GM21526 (cell line): ENCODE data around the gene CDK12.

Source experiments
- ATAC-seq: cut with Tn5 transposase; IDR thresholded peaks from one replicate; pipeline ENCODE4 v1.9.1; 2021; ENCODE audit warnings: moderate library complexity; ENCODE audit not compliant: unreplicated experiment, low FRiP score

CDK12 gene

DNA sequence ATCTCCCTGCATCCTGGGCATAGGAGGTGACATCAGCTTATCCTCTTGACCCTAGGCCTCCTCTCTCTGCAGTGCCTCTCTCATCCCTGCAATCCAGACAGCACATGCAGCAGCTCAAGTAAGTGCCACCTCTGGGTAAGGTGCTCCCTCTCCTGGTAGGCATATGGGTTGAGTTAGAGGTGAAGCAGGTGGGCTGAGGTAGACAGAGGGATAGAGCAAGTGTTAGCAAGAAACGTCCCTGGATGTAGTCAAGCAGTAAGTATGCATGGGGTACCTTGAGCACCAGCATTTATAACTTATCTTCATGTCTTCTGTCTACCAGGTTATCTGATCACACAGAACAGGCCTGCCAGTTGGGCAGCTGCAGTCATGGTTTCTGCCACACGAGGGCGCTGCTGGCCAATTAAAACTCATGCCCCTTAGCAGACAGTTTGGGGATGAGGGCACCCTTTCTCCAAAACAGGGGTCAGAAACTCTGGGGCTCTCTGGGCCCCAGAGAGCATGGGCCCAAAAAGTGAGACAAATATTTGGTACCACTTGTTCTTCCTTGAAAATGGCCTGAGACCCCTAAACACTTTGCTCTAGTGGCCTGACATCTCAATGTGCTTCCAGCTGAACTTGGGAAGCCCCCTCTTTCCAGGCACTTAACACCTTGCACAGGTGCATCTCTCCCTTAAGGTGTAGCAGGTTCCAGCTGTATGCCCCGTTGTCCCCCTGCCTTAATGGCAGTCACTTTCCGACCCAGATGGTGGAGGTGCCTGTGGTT lies 86.6 kb downstream of the CDK12 start:
- ATAC-seq = no peak

DNA sequence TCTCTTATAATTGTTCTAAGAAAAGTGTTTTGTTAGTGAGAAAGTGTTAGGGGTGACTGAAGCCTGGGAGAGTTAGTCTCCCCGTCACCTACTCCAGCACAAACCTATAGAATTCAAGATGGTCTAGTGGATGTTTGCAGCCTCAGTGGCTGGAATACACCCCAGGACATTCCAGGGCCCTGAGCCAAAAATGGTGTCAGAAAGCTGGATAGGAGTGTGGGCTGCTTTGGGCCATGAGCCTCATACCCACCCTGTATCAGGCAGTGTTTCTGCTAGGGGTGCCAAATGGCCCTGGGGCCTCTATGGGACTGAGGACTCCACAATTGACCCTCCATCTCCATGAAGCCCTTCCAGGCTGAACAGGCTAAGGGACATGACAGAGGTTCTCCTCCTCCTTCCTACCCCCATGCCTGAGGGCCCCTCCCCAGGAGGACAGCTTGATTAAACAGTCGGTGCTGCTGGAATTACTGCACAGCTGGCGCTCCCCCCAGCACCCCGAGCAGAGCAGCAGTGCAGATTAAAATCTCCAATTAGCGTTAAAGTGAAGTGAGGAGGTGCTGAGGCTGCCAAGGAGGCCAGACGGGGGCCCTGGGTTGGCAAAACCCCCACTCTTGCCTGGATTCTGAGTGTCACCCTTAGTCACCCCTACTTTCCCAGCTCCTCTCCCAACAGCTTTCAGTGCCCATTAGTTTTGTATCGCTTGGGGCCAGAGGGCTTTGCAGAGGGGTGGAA lies 87.4 kb downstream of the CDK12 start:
- no peak for ATAC-seq

DNA sequence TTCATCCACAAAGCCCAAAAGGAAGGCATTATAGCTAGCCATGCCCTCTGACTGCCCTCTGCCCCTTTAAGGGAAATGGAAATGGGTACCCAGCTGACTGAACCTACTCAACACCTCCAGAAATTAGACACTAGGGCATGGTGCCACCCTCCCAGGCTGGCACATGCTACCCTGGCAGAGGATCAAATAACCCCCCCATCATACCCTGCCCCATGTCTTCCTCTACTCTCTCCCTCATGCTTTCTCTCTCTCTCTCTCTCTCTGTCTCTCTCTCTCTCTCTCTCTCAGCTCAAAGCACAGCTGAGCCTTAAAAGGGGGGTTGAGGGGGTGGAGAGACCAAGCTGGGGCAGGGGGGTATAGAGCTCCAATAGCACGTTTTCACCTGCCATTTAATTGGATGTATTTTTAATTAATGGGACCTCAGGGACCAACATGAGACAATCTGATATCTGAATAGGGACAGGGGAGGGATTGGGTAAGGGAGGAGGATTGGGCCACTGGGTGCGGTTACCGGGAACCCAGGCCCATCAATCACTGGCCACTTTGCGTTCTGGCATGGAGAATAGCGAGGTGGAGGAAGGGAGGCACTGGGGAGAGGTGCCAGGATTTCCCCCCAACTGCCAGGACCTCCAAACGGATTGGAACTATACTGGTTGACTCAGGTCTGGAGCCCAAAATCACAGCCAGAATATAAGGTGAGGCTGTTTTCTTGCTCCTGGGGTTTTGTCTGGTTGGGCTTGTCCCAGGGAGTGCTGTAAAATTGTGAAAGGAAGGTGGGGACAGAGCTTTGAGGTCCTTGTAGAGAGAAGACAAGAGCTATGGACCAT lies 88.7 kb downstream of the CDK12 start:
- no peak for ATAC-seq

DNA sequence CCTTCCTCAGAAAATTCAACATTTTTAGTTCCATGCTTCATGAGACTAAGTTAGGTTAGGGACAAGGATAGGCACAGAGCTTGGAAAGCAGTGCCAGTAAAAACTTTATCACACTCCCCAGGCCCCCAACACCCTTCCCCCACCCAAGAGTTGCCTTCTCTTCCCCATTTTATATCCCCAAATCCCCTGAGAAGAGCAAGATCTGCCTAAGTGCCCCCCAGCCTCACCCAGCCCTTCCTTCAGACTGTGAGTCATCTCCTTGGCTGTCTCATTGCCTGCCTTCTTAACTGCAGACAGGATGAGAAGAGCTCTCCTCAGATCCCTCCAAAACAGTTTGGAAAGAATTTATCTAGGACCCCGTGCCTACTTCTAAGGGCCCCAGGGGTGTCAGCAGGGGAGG lies 90.6 kb downstream of the CDK12 start:
- no peak for ATAC-seq

DNA sequence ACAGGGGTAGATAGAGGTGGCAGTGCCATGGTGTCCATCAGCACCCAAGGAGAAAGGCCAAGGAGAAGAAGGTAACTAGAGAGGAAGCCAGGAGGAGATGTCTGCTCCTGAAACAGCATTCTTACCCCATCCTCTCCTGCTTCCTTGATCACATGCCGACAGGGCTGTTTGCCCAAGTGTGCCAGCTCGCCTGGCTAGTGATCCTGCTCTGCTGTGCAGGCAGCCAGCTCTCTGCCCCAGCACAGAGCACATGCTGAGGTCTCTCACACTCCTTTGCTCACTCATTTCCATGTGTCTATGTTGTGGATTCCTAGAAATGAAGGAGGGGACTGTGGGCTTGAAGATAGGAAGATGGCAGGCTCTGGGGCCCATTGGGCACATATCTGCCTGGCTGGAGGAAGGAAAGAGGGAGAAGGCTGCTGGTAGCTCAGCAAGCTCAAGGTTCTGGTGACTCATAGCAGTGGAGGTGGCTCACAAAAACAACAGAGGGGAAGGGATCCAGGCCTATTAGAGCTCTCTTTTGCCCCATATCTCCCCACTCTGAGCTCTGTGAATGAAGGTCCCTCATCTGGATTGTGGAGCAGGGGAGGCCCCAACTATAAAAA lies 92.2 kb downstream of the CDK12 start:
- no peak for ATAC-seq

DNA sequence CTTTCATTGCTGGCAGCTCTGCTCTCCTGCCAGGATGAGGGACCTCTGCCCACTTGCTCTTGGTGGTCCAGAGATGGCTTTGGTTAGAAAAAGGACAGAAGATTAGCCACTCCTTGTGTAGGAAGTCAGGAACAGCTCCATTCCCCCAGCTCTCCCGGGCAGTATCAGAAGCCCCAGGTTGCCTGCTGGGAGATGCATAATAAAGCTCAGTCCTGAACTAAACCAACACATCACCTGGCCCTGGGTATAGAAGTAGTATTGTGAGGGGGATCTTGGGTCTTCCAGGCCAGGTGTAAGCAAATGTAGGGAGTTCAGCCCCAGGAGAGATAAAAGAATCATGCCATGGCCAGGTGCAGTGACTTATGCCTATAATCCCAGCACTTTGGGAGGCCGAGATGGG lies 94.1 kb downstream of the CDK12 start:
- ATAC-seq = no peak

DNA sequence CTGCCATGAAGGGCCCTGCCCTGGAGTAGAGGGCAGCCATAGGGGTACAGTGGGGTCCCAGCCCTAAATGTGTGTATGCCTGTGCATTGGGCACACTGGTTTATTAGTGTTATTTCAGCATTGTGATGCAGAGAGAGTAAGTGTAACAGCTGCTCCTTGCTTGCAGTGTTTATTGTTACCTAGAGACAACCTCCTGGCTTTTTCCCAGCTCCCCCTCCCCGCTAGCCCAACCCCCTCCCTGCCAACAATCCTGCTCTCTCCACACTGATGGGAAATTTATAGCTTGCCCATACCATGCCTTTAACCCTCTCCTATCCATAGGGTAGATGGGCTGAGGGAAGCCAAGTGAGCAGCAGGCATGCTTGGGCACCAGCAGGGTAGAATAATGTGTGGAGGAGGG lies 95.1 kb downstream of the CDK12 start:
- ATAC-seq = no peak

DNA sequence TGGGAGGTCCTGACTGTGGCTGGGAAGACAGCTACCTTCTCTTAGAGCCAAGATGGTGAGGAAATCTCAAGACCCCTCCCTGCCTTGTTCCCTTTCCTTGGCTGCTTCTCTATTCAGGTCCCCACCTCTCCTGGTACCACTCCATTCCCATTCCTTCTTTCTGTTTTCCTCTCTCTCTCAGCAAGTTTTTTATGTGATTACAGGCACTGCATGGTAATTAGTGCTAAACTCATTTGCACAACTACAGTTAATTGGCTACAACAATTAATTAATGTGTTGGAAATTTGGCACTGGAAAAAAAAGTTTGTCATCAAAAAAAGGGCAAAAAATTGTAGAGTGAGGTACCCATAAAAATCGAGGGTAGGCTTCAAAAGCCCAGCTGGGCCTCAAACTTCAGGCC lies 101.1 kb downstream of the CDK12 start:
- no peak for ATAC-seq

DNA sequence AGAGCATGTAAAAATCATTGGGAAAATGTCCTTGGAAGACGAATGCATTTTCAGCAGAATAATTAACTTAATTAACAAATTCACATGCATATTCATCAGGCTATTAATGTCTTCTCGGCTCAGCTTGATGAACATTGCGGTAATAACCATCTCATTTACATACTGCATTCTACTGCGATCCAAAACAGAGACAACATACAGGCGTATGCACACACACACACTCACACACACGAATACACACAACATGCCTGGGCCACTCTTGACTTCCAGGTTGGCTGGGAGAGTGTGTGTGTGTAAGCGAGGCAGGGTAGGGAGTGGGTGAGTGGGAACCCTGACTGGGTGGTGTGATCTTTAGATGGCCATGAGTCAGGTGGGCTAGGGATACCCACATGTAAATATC lies 101.7 kb downstream of the CDK12 start:
- ATAC-seq = no peak

DNA sequence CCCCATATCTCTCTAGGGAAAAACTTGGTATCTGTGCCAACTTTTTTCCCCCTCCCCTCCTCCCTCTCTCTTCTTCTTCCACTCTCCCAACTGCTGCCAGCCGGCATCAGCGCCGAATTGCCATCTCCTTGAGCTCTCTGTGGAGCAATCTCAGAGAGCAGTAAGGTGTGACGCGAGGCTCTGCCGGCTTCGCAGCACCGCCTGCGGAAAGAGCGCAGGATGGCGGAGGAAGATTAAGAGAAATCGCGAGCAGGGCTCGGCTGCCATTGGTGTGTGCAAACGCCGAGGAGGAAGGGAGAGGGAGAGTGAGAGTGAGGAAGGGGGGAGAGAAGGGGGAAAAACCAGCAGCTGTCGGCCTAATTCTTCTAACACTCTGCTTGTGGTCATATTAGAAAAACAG lies 102.2 kb downstream of the CDK12 start:
- ATAC-seq = no peak

DNA sequence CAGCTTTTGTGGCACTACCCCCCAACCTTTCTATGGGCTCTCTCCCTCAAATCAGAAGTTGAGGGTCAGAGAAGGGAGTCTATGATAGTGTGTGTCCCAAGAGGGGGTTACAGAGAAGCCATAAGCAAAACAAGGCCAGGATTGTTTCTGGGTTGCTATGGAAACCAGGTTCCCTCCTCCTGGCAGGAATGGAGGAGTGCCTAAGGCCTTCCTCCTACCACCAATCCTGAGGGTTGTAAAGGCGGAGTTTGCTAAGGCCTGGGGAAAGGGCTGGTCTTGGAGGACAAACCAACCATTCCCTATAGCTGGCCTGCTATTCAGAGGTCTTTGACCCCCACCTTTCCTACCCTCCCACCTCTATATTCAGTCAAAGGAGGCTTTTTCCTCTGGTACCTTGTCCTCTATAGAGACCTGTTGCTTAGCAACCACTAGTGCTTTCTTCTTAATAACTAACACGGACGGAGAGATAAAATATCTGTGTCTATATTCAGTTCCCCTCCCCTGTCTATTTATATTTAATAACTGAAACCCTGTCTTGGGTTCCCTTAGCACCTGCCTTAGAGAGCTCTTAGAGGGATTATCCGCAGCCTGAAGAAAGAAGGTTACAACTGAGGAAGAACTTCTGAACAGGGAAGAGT lies 103.0 kb downstream of the CDK12 start:
- ATAC-seq = no peak

DNA sequence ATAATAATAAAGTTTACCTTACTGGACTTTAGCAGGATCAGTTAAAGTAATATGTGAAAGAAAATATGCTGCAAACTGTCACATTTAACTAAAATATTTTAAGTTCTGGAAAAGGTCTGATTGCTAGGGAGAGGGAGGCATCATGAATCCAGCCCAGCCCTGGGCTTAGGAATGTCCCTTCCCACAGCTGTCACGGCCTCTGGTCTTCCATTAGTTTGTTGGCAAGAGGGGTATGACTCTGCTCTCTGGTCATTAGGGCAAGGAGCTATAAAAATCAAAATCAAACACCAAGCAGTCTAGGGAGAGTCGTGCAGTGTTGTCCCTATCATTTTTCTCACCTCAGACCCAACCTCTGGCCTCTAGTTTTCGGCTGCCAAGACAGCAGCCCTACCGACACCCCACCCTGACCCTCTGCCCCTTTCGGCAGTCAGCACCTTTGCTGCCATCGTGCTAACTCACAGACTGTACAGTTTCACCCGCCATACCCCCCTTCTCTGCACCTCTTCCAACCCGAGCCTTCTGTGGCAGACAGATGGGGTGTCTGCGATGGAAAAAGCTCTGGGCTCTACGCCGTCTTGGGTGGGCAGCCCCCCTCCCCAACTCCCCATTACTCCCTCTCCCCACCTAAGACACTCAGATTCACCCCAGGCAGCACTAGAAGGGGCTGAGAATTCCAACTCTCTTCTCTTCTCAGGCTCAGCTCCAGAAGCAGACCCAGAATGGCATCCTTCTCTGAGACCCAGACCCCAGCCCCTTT lies 105.0 kb downstream of the CDK12 start:
- no peak for ATAC-seq

DNA sequence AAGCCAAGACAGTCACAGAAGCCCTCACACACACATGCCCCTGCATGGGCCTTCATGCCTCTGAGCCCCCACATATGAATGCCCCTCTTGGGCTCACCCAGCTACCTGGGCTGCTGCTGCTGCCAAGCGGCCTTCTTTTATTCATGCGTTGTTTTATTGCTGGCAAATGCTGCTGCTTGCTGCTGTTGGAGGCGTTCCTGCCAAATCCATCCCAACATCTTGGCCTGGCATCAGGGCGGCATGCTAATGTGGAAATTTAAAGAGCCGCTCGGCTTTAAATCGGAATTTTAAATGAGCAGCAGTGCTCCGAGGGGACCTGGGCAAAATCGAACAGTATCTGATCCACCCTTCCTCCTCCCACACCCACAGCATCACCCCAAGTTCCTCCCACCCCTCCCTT lies 107.4 kb downstream of the CDK12 start:
- no peak for ATAC-seq

DNA sequence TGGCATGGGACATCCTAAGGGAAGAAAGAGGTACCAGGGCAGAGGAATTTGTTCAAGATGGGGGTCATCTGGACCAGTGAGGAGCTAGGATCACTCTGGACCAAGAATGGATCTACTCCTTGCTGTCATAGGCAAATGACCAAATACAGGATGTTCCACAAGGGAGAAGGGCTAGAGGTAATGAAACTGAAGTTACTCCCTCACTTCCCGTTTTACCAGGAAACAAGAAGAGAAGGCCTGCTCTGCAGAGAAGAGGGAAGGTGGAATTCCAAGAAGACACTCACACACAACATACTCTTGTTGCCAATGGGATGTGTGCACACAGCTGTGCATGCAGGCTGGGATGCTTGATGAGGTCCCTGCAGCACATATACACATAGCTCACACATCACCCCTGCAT lies 107.8 kb downstream of the CDK12 start:
- ATAC-seq = no peak

DNA sequence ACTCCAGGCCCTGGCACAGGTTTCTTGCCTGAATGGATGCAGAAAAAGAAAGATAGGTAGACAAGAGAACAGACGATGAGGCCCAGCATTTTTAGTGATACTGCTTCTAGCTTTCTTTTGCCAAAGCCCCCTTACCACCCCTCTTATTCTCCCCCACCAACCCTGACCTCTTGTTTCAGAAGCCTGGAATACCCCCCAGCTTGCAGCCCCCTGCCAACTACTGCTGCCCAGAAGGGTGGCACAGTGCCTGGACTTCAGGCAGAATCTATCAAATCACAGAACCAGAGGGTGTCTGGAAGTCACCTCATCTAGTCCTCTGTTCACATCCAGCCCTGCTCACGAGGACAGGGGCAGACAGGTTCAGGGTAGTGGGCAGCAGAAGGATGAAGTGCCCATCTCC lies 110.8 kb downstream of the CDK12 start:
- ATAC-seq = no peak

DNA sequence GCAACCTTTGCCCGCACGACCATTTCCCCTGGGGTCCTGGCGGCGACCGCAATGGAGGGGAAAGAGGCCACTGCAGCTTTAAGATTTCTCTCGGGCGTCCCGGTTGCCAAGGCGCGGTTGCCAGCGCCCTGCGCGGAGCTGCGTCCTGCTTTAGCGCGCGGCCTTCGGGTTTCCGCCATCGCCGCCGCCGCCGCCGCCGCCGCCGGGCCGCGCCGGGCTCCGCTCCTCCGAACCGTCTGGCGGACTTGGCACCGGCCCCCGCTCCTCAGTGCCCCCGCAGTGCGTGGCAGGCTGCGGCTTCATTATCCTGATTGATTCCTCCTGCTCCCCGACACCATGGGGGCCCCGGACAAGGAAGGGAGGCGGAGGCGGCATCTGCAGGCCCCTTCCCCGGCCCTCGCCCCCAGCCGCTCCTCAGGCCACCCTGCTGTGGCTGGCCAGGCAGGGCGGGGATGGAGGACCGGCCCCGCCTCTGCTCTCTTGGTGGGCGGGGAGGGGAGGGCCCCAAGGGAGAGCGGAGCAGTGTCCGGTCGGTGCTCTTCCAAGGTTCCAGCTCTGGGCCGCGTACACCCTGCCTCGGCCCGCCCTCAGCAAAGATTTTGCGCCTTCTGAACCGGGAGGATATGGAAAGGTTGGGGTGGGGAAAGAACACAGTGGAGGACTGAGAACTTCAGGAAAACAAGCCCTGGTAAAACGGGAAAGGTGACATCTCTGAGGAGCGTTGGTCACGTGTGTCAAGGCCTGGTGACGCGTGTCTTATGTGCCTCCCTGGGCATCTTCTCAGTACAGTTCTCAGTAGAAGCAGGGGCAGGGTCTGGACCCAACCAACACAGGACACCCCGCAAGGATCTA lies 112.4 kb downstream of the CDK12 start:
- no peak for ATAC-seq

DNA sequence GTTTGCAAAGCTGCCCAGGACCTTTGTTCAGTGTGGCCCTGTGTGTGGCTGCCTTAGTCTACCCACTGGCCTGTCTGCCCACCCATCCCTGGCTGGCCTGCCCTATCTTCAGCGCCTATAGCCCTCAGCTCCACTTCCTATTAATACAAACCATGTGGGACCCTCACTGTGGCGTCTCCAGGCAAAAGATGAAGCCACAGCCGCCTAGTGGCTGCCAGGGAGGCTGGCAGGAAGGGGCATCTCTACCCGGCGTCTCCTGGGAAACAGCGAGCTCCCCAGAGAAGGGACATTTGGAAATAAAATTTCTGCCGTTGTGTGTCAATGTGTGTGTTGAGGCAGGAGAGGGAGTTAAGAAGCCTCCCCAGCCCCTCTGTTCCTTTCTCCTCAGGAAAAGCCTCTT lies 114.9 kb downstream of the CDK12 start:
- ATAC-seq = no peak

DNA sequence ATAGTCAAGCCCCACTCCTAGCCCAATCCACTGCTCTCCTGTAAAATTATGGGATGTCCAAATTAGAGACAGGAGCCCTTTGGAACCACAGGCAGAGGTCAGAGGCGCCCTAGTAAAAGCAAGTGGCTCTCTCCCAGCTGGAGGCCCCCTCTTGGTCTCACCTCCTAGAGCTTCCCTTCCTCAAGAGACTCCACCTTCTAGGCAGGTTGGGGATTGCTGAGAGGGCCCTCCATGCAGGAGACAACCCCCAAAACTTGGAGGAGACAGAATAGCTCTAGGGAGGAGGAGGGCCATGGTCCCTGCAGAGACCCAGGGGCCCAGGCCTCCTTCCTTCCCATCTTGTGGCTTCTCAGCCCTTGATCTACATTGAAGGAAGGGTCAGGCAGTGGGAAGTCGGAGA lies 117.0 kb downstream of the CDK12 start:
- no peak for ATAC-seq
